Nephron (organoid): Measurements from ENCODE around the gene ARL17A.
"Not testable (repeated sequence)": the region's sequence is repeated elsewhere in the genome, so short reads cannot be mapped to it uniquely, and the experiment has no call there.

Experiments used
- H3K27ac Mint-ChIP-seq, 3 experiments: 2 replicates each; pipeline ENCODE4 v1.8.0; 2020; ENCODE audit warnings: mixed read lengths in 3 of 3, mild to moderate bottlenecking in 2 of 3, moderate library complexity in 1 of 3
- H3K27me3 Mint-ChIP-seq: 2 replicates; pipeline ENCODE4 v1.8.0; 2021; ENCODE audit warnings: low read depth, mild to moderate bottlenecking, moderate library complexity, mixed read lengths
- H3K36me3 Mint-ChIP-seq: 2 replicates; pipeline ENCODE4 v1.8.0; 2020; ENCODE audit warnings: low read depth, mixed read lengths
- H3K4me1 Mint-ChIP-seq: 2 replicates; pipeline ENCODE4 v1.8.0; 2020; ENCODE audit warnings: mixed read lengths
- H3K4me3 Mint-ChIP-seq, 3 experiments: 2 replicates each; pipeline ENCODE4 v1.8.0; 2020; ENCODE audit warnings: mild to moderate bottlenecking in 3 of 3, mixed read lengths in 3 of 3, moderate library complexity in 2 of 3
- H3K9me3 Mint-ChIP-seq: 2 replicates; pipeline ENCODE4 v1.8.0; 2020; ENCODE audit warnings: mixed read lengths

The ARL17A gene

DNA sequence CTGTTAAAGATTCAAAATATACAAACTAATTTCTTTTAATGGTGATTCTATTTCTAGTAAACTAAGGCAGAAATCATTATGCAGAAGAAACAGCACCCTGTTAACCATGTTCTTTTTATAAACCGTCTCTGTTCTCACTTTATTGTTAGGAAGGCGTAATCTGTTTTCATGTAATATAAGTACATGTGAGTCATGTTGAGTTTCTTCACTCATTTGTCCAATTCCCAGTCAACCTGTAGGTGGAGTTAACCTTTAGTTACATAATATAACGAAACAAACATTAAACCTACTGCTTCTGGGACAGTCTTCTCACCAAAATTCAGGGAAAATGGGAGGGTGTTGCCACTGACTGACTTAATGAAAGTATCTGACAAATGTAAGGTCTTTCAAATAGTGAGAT lies 105.0 kb downstream of the ARL17A start:
- not testable (repeated sequence) for H3K36me3 Mint-ChIP-seq, H3K27ac Mint-ChIP-seq, H3K27me3 Mint-ChIP-seq, H3K9me3 Mint-ChIP-seq, H3K4me1 Mint-ChIP-seq, H3K4me3 Mint-ChIP-seq

DNA sequence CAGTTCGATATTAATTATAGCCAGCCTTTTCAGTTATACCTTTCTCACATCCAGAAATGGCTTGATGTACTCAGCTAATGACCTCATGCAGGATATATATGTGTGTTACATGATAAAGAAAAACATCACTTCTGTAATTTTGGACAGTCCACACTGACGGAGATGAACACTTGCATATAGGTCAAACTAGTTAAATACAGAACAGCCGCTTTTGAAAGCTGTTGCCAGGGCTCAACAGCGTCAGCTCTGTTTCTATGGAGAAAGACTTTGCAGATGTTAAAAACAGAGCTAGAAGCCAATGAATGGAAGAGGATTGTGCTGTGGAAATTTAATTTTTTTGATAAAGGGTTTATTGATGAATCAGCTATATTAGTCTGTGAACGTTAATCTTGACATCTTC lies 111.9 kb downstream of the ARL17A start:
- not testable (repeated sequence) for H3K4me1 Mint-ChIP-seq, H3K27me3 Mint-ChIP-seq, H3K4me3 Mint-ChIP-seq, H3K36me3 Mint-ChIP-seq, H3K27ac Mint-ChIP-seq, H3K9me3 Mint-ChIP-seq
